Astrocyte (in vitro differentiated cells and primary cell): ENCODE measurements around the gene ZNF541.

Experiments
- EZH2 ChIP-seq: IDR thresholded peaks from 2 replicates; pipeline ENCODE4 v1.6.1; 2012; ENCODE audit warnings: mild to moderate bottlenecking, low read length, inconsistent platforms; ENCODE audit not compliant: insufficient read depth
- TF ChIP-seq, protein P1 (sequence below): IDR thresholded peaks from 2 replicates; pipeline ENCODE4 v1.5.1; 2011; ENCODE audit warnings: low read depth, mild to moderate bottlenecking, inconsistent platforms, low read length, moderate library complexity; ENCODE audit not compliant: insufficient read depth

DNA sequence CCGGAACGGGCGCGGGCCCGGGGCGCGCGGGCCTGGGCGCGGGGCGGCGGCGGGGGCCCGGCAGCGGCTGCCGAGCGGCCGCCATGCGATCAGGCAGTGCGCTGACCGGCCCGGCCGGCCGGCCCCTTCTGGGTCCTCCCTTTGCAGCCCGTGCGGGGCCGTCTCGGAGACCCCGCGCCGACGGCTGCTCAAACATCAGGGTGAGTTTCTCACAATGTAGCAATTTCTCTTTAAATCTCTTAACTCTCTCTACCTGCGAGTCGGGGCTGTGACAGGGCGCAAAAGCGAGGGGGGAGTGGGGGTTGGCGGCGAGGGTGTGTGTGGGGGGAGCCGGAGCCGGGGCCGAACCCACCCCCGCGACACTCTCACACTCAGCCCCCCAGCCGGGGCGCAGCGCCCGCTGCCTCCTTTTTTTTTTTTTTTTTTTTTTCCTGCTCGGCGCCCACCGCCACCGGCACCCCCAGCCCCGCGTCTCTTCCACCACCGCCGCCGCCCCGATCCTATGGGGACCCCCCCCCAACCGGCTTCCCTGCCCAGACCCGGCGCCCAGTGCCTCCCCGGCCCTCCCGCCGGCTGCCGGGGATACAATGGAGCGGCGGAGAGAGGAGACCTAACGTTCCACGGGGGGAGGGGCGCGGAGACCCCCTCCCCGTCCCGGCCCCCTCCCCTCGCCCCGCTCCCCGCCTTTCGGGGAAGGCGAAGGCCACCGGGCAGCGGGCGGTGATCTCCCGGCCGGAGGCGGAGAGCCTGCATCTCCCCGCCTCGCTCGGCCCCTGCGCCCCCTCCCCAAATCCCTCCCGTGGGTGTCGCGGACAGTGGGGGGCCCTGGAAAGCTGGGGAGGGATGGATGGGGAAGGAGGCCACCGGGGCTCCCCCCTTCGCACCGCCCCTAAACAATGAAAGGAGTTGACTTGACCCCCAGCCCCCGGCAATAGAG lies 36.3 kb upstream of the ZNF541 start, which contains the start of gene BICRA:
- TF ChIP-seq, protein P1, sequence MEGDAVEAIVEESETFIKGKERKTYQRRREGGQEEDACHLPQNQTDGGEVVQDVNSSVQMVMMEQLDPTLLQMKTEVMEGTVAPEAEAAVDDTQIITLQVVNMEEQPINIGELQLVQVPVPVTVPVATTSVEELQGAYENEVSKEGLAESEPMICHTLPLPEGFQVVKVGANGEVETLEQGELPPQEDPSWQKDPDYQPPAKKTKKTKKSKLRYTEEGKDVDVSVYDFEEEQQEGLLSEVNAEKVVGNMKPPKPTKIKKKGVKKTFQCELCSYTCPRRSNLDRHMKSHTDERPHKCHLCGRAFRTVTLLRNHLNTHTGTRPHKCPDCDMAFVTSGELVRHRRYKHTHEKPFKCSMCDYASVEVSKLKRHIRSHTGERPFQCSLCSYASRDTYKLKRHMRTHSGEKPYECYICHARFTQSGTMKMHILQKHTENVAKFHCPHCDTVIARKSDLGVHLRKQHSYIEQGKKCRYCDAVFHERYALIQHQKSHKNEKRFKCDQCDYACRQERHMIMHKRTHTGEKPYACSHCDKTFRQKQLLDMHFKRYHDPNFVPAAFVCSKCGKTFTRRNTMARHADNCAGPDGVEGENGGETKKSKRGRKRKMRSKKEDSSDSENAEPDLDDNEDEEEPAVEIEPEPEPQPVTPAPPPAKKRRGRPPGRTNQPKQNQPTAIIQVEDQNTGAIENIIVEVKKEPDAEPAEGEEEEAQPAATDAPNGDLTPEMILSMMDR, result no peak
- TF ChIP-seq EZH2, result no peak
